Spinal cord (tissue), 10 donors: ENCODE results near the gene LAMB2. TPM values are rescaled to one million over a fixed set of nuclear protein-coding genes. Genes with fewer than 3 reads are reported as not detected.

Experiments
- DNase-seq, 6 donors: peaks; one replicate each; pipeline versions ENCODE4 v3.0.0 to v3.0.0-alpha.2; 2013 to 2015; ENCODE audit warnings: low spot score in 6 of 6, low read depth in 4 of 6
- H3K27ac ChIP-seq: one replicate; pipeline ENCODE4 v1.5.1; 2013; ENCODE audit warnings: low read depth, low read length, control low read depth
- H3K27me3 ChIP-seq: one replicate; pipeline ENCODE4 v1.6.1; 2013; ENCODE audit warnings: low read length; ENCODE audit not compliant: control insufficient read depth, insufficient read depth
- H3K36me3 ChIP-seq: one replicate; pipeline ENCODE4 v1.6.1; 2013; ENCODE audit warnings: low read length; ENCODE audit not compliant: control insufficient read depth, insufficient read depth
- H3K4me1 ChIP-seq: one replicate; pipeline ENCODE4 v1.6.1; 2013; ENCODE audit warnings: low read length; ENCODE audit not compliant: control insufficient read depth, insufficient read depth
- H3K4me3 ChIP-seq: one replicate; pipeline ENCODE4 v1.5.1; 2013; ENCODE audit warnings: low read depth, low read length, control low read depth
- H3K9me3 ChIP-seq: one replicate; pipeline ENCODE4 v1.6.1; 2013; ENCODE audit warnings: low read length; ENCODE audit not compliant: control insufficient read depth, insufficient read depth
- WGBS: methylation state at CpG from one replicate; pipeline ENCODE4 v1.1.5; 2013; ENCODE audit warnings: missing lambda C conversion rate; ENCODE audit not compliant: insufficient coverage; 5-methylcytosine and 5-hydroxymethylcytosine counted together
- polyA plus RNA-seq, 2 donors: library from polyadenylated mRNA; unstranded; fragments of 120-200 nt; gene quantifications; one replicate each; pipeline ENCODE4 v1.2.1, GENCODE V29; 2013; ENCODE audit not compliant: insufficient read length in 2 of 2
- small RNA-seq: library from RNA; depleted of rRNA; stranded (forward); fragments of <200 nt; gene quantifications from one replicate; pipeline ENCODE3, GENCODE V24; 2014; ENCODE audit warnings: low replicate concordance
- total RNA-seq, 2 donors: library from RNA; depleted of rRNA in 1 of 2; stranded (reverse); fragments of 120-200 nt in 1 of 2; fragments of >200 nt in 1 of 2; gene quantifications; one replicate each; pipeline versions ENCODE4 v1.2.3 to v1.2.4, GENCODE V29; 2013 to 2014
- donor health status: healthy.

The LAMB2 gene
- total and polyA plus RNA-seq, 4 donors = 160 to 536 (median 223) TPM

DNA sequence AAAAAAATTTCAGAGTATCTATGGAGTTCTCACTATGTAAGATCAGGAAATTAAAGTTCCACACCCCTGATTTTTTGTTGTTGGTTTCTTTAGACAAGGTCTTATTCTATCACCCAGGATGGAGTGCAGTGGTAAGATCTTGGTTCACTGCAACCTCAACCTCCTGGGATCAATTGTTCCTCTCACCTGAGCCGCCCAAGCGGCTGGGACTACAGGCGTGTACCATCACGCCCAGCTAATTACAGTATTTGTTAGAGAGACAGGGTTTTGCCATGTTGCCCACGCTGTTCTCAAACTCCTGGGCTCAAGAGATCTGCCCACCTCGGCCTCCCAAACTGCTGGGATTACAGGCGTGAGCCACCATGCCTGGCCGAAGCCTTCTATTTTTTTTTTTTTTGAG lies 51.4 kb downstream of the LAMB2 start:
- WGBS = 96% methylated on average over 5 of the region's 8 CpGs
- H3K9me3 ChIP-seq = no peaks in the 10 kb centered on the region
- H3K4me3 ChIP-seq = no peak overlapping the region
- H3K36me3 ChIP-seq = peaks cover 20% of the 10 kb centered on the region
- H3K4me1 ChIP-seq = no peaks in the 10 kb centered on the region
- no peak overlapping the region for H3K27ac ChIP-seq
- no peak for DNase-seq
- H3K27me3 ChIP-seq = no peaks in the 10 kb centered on the region

DNA sequence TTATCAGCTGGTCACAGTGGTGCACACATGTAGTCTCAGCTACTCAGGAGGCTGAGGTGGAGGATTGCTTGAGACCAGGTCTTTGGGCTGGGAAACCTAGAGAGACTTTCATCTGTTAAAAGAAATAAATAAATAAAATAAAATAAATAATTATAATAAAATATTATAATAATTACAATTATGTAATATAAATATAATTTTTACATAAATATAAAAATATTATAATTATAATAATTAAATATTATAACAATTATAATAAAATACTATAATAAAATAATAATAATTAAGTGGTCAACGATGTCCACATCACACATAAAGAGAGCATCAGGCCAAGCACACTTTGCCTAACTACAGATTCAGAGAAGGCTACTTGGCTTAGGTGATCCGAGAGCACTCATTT lies 53.6 kb downstream of the LAMB2 start:
- Histone ChIP-seq H3K9me3 (no peaks in the 10 kb centered on the region), H3K36me3 (peaks cover 39% of the 10 kb centered on the region), H3K27me3 (no peaks in the 10 kb centered on the region), H3K4me1 (no peaks in the 10 kb centered on the region), H3K4me3 (no peak overlapping the region), H3K27ac (no peak overlapping the region)
- WGBS = 89% methylated on average over 1 of the region's 2 CpGs
- no peak for DNase-seq

DNA sequence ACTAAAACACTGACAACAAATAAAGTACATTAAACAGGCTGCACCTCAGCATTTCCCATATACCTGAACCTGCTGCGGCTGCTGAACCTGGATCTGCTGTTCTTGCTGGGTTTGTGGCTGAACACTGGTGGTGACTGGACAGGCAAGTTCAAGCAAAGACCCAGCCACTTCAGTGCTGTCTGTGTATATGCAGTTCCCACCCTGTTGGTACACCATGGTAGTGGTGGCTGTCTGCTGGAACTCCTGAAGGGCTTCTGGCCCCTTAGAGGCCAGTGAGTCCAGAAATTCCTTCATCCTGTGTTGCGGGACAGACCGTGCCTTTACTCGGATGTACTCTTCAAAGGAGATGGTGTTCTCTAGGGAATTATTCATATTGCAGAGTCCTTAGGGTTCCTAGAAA lies 56.2 kb downstream of the LAMB2 start:
- Histone ChIP-seq H3K4me1 (no peaks in the 10 kb centered on the region), H3K27ac (no peak overlapping the region), H3K9me3 (no peaks in the 10 kb centered on the region), H3K4me3 (no peak overlapping the region), H3K27me3 (no peaks in the 10 kb centered on the region), H3K36me3 (peaks cover 57% of the 10 kb centered on the region)
- 100% methylated on average over 3 of the region's 4 CpGs for WGBS
- no peak for DNase-seq

DNA sequence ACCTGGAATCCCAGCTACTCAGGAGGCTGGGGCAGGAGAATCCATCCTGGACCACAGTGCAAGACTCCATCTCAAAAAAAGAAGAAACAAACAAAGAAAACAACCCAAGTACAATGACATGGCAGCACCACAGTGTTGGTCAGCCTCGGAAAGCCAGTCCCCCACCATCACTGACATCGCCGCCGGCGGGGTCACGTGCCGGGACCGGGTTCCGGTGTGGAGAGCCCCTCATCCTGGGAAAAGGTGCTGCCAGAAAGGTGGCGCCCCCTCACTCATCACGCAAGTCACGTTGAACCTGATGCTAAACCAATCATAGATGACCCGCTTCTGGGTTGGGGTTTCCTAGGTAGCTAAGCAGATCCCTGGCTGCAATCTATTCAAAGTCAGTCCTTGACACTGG lies 56.7 kb downstream of the LAMB2 start:
- H3K36me3 ChIP-seq = peaks cover 59% of the 10 kb centered on the region
- H3K4me1 ChIP-seq = no peaks in the 10 kb centered on the region
- H3K27ac ChIP-seq = no peak overlapping the region
- no peak overlapping the region for H3K4me3 ChIP-seq
- WGBS = 90% methylated on average over 2 of the region's 13 CpGs
- no peak for DNase-seq
- no peaks in the 10 kb centered on the region for H3K27me3 ChIP-seq
- H3K9me3 ChIP-seq = no peaks in the 10 kb centered on the region

Small RNA genes within 50 kb of the gene (small RNA-seq; reads per million reads assigned to genes)
- not detected for gene RN7SL182P

Other genes with a start within 250 kb of the LAMB2 start
- 10 to 100 TPM; 21.1 to 21.6 TPM for gene SLC25A20, start 234.2 kb downstream of the LAMB2 start, total RNA-seq
- gene SLC25A20, start 234.2 kb downstream of the LAMB2 start, polyA plus RNA-seq = 10 to 100 TPM; 21.3 to 23.6 TPM
- 10 to 100 TPM; 81.0 to 81.9 TPM for gene ARIH2, start 214.2 kb downstream of the LAMB2 start, total RNA-seq
- 10 to 100 TPM; 66.6 to 96.4 TPM for gene ARIH2, start 214.2 kb downstream of the LAMB2 start, polyA plus RNA-seq
- gene P4HTM, start 142.8 kb downstream of the LAMB2 start, total RNA-seq = 10 to 100 TPM; 58.4 to 69.0 TPM
- gene P4HTM, start 142.8 kb downstream of the LAMB2 start, polyA plus RNA-seq = 10 to 100 TPM; 70.7 to 82.7 TPM
- 100 to 1,000 TPM in 1 of 2 donors, 10 to 100 TPM in 1; 81.7 to 152 TPM for gene WDR6, start 125.7 kb downstream of the LAMB2 start, total RNA-seq
- gene WDR6, start 125.7 kb downstream of the LAMB2 start, polyA plus RNA-seq = 100 to 1,000 TPM; 234 to 241 TPM
- 10 to 100 TPM; 35.7 to 51.3 TPM for gene DALRD3, start 114.5 kb downstream of the LAMB2 start, total RNA-seq
- gene DALRD3, start 114.5 kb downstream of the LAMB2 start, polyA plus RNA-seq = 10 to 100 TPM; 83.8 to 85.7 TPM
- gene NDUFAF3, start 110.9 kb downstream of the LAMB2 start, total RNA-seq = 10 to 100 TPM; 37.0 to 97.0 TPM
- 10 to 100 TPM; 69.0 to 79.9 TPM for gene NDUFAF3, start 110.9 kb downstream of the LAMB2 start, polyA plus RNA-seq
- 100 to 1,000 TPM; 143 to 215 TPM for gene IMPDH2, start 103.7 kb downstream of the LAMB2 start, total RNA-seq
- 100 to 1,000 TPM; 139 to 150 TPM for gene IMPDH2, start 103.7 kb downstream of the LAMB2 start, polyA plus RNA-seq
- gene QRICH1, start 39.0 kb downstream of the LAMB2 start, total RNA-seq = 100 to 1,000 TPM in 1 of 2 donors, 10 to 100 TPM in 1; 84.6 to 104 TPM
- gene QRICH1, start 39.0 kb downstream of the LAMB2 start, polyA plus RNA-seq = 10 to 100 TPM; 62.9 to 80.1 TPM
- 100 to 1,000 TPM; 122 to 187 TPM for gene QARS1, start 28.3 kb downstream of the LAMB2 start, total RNA-seq
- gene QARS1, start 28.3 kb downstream of the LAMB2 start, polyA plus RNA-seq = 100 to 1,000 TPM; 136 to 159 TPM
- gene USP19, start 12.2 kb downstream of the LAMB2 start, total RNA-seq = 10 to 100 TPM; 32.5 to 45.0 TPM
- 10 to 100 TPM; 46.9 to 54.4 TPM for gene USP19, start 12.2 kb downstream of the LAMB2 start, polyA plus RNA-seq
- gene CCDC71, start 33.3 kb upstream of the LAMB2 start, total RNA-seq = 10 to 100 TPM in 1 of 2 donors, 1 to 10 TPM in 1; 9.7 to 23.1 TPM
- 10 to 100 TPM; 17.5 to 19.7 TPM for gene CCDC71, start 33.3 kb upstream of the LAMB2 start, polyA plus RNA-seq
- 10 to 100 TPM; 20.0 to 61.6 TPM for gene KLHDC8B, start 38.5 kb upstream of the LAMB2 start, total RNA-seq
- 10 to 100 TPM; 34.7 to 38.7 TPM for gene KLHDC8B, start 38.5 kb upstream of the LAMB2 start, polyA plus RNA-seq
- 1 to 10 TPM; 4.5 to 6.1 TPM for gene C3orf62, start 144.2 kb upstream of the LAMB2 start, total RNA-seq
- 10 to 100 TPM; 12.6 to 19.5 TPM for gene C3orf62, start 144.2 kb upstream of the LAMB2 start, polyA plus RNA-seq
- gene USP4, start 207.0 kb upstream of the LAMB2 start, total RNA-seq = 10 to 100 TPM; 30.9 to 34.0 TPM
- gene USP4, start 207.0 kb upstream of the LAMB2 start, polyA plus RNA-seq = 10 to 100 TPM; 63.4 to 80.1 TPM
- gene GPX1, start 225.3 kb upstream of the LAMB2 start, total RNA-seq = 100 to 1,000 TPM in 1 of 2 donors, 10 to 100 TPM in 1; 71.2 to 168 TPM
- gene GPX1, start 225.3 kb upstream of the LAMB2 start, polyA plus RNA-seq = 100 to 1,000 TPM; 190 to 201 TPM